ENCODE data around the gene DDX28. TPM values are rescaled to one million over a fixed set of nuclear protein-coding genes. Genes with fewer than 3 reads are reported as not detected.

The DDX28 gene
- total and polyA plus RNA-seq, 9 of the 15 experiments (the other 6 are each of a cell fraction or from before 2014, with no cell fraction given): 2.8 to 24.5 (median 15.9) TPM

- TF ChIP-seq, protein P1, sequence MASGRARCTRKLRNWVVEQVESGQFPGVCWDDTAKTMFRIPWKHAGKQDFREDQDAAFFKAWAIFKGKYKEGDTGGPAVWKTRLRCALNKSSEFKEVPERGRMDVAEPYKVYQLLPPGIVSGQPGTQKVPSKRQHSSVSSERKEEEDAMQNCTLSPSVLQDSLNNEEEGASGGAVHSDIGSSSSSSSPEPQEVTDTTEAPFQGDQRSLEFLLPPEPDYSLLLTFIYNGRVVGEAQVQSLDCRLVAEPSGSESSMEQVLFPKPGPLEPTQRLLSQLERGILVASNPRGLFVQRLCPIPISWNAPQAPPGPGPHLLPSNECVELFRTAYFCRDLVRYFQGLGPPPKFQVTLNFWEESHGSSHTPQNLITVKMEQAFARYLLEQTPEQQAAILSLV (tag; IDR thresholded peaks at IDR 0.05): no peak
- peak; percentile 60; the same call in 1 of the 2 replicates for TF ChIP-seq RNF2 (IDR thresholded peaks at IDR 0.05)
- no peak for TF ChIP-seq ILK (tag; IDR thresholded peaks at IDR 0.05; ENCODE audit: borderline replicate concordance, low read depth)
- TF ChIP-seq U2AF2 (optimal IDR thresholded peaks at IDR 0.05; ENCODE audit: low read depth, low read length): no peak
- TF ChIP-seq POU5F1 (IDR thresholded peaks at IDR 0.05; ENCODE audit: borderline replicate concordance, low read depth, low read length, partially characterized antibody): peak; percentile 96
- TF ChIP-seq, protein P2, sequence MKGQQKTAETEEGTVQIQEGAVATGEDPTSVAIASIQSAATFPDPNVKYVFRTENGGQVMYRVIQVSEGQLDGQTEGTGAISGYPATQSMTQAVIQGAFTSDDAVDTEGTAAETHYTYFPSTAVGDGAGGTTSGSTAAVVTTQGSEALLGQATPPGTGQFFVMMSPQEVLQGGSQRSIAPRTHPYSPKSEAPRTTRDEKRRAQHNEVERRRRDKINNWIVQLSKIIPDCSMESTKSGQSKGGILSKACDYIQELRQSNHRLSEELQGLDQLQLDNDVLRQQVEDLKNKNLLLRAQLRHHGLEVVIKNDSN (CRISPR knock-in tag; IDR thresholded peaks at IDR 0.05): no peak
- TF ChIP-seq ZNF232 (CRISPR knock-in tag; IDR thresholded peaks at IDR 0.05): no peak
- TF ChIP-seq CC2D1A (IDR thresholded peaks at IDR 0.05): 0 out of 2 replicates have a peak, but pooled peaks have one; percentile 35
- peak; percentile 82 for TF ChIP-seq SP1 (CRISPR knock-in tag; IDR thresholded peaks at IDR 0.05)
- TF ChIP-seq ZNF347 (CRISPR knock-in tag; IDR thresholded peaks at IDR 0.05; ENCODE audit: low read depth): no peak
- TF ChIP-seq SNRNP70 (optimal IDR thresholded peaks at IDR 0.05; ENCODE audit: low read depth, low read length): no peak
- peak; percentile 61 for TF ChIP-seq HNRNPLL (IDR thresholded peaks at IDR 0.05; ENCODE audit: low read depth, low read length, poor library complexity, severe bottlenecking)
- TF ChIP-seq NBN (IDR thresholded peaks at IDR 0.05; ENCODE audit: low read depth): peak; percentile 99
- TF ChIP-seq ZBTB17 (CRISPR knock-in tag; IDR thresholded peaks at IDR 0.05): peak; percentile 11; the same call in 1 of the 2 replicates
- TF ChIP-seq BHLHE40 (IDR thresholded peaks at IDR 0.05; ENCODE audit: low read length): peak; percentile 29; the same call in 1 of the 2 replicates
- 0 out of 2 replicates have a peak, but pooled peaks have one; percentile 34 for TF ChIP-seq SMAD4 (CRISPR knock-in tag; conservative IDR thresholded peaks at IDR 0.05)
- TF ChIP-seq, protein P3, sequence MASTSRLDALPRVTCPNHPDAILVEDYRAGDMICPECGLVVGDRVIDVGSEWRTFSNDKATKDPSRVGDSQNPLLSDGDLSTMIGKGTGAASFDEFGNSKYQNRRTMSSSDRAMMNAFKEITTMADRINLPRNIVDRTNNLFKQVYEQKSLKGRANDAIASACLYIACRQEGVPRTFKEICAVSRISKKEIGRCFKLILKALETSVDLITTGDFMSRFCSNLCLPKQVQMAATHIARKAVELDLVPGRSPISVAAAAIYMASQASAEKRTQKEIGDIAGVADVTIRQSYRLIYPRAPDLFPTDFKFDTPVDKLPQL (IDR thresholded peaks at IDR 0.05; ENCODE audit: extremely low read depth, insufficient read length): no peak
- TF ChIP-seq TAF1 (IDR thresholded peaks at IDR 0.05; ENCODE audit: control insufficient read depth, extremely low read depth, insufficient read depth, low read length, severe bottlenecking): peak; percentile 91
- peak; percentile 75; the same call in 1 of the 2 replicates for TF ChIP-seq THAP12 (CRISPR knock-in tag; IDR thresholded peaks at IDR 0.05)
- TF ChIP-seq FOXP1 (CRISPR knock-in tag; IDR thresholded peaks at IDR 0.05): peak; percentile 71
- peak; percentile 86 for TF ChIP-seq POLR2AphosphoS5 (IDR thresholded peaks at IDR 0.05; ENCODE audit: control insufficient read depth, insufficient read depth, low read depth, low read length)
- TF ChIP-seq EP400 (IDR thresholded peaks at IDR 0.05): peak; percentile 99
- peak; percentile 51 for TF ChIP-seq NFIC (IDR thresholded peaks at IDR 0.05)
Observed at GRCh38 chr16:68022728-68023537, at the start of gene DDX28, which contains the start of gene DUS2 (continued).

All from K562 (cell line).